GM12878 (cell line): Measurements from ENCODE around the gene MALRD1. TPM values are rescaled to one million over a fixed set of nuclear protein-coding genes. Genes with fewer than 3 reads are reported as not detected.

ENCODE experiments used
- ATAC-seq: fragments of 200-7000 bp; cut with Tn5 transposase; 3 replicates; pipeline ENCODE4 v1.9.1; 2020; ENCODE audit warnings: mild to moderate bottlenecking, moderate library complexity
- BruUV-seq: library from RNA; stranded (reverse); fragments of 400-500 nt; replicated peaks from 2 replicates; lab custom pipeline; 2021; lab: Mats Ljungman, UMichigan
- CTCF ChIA-PET: fragments of 300-600 bp; sonication (Branson Sonifier 250); formaldehyde crosslinking; extraction: SDS; loops from one replicate; lab custom pipeline; 2021; ENCODE audit warnings: inconsistent platforms; lab: Yijun Ruan, JAX
- POLR2A ChIA-PET: fragments of 350-600 bp; formaldehyde crosslinking; extraction: SDS; loops from one replicate; lab custom pipeline; 2021; ENCODE audit warnings: inconsistent platforms; lab: Charles Lee
- RAD21 ChIA-PET: fragments of 300-600 bp; sonication (Branson Sonifier 250); formaldehyde crosslinking; loops from one replicate; lab custom pipeline; 2023; ENCODE audit warnings: antibody characterized with exemption; ENCODE audit not compliant: unreplicated experiment; lab: Charles Lee
- SMC1A ChIA-PET: fragments of 300-600 bp; sonication (Branson Sonifier 250); formaldehyde crosslinking; loops from one replicate; lab custom pipeline; 2023; ENCODE audit not compliant: unreplicated experiment, uncharacterized antibody; lab: Charles Lee
- DNase-seq: peaks from one replicate; pipeline ENCODE4 v3.0.0-alpha.2; 2011; ENCODE audit warnings: low read depth, low spot score
- FAIRE-seq: peaks from 3 replicates; lab custom pipeline; 2011; peaks lifted over from hg19 to GRCh38; lab: Jason Lieb, UNC
- H2AFZ ChIP-seq: 2 replicates; pipeline ENCODE4 v1.6.0; 2011; ENCODE audit warnings: low read depth, low read length, control low read depth; ENCODE audit not compliant: control insufficient read depth
- H3K27ac ChIP-seq: 2 replicates; pipeline ENCODE4 v1.5.1; 2011; ENCODE audit warnings: control low read depth; ENCODE audit not compliant: control insufficient read depth, insufficient read depth
- H3K27me3 ChIP-seq, 2 experiments: replicated peaks in 1 of 2; 2 replicates each; pipeline versions ENCODE4 v1.6.0 to v1.6.1; 2011; ENCODE audit warnings: low read length in 1 of 2; ENCODE audit not compliant: control insufficient read depth in 2 of 2, insufficient read depth in 2 of 2
- H3K36me3 ChIP-seq, 2 experiments: 2 replicates each; pipeline ENCODE4 v1.5.1; 2011; ENCODE audit warnings: low read length in 1 of 2; ENCODE audit not compliant: control insufficient read depth in 2 of 2, insufficient read depth in 2 of 2
- H3K4me1 ChIP-seq: 2 replicates; pipeline ENCODE4 v1.6.1; 2011; ENCODE audit warnings: mild to moderate bottlenecking, low read length, moderate library complexity, mixed read lengths; ENCODE audit not compliant: control insufficient read depth, insufficient read depth
- H3K4me2 ChIP-seq: 2 replicates; pipeline ENCODE4 v1.6.0; 2011; ENCODE audit warnings: control low read depth; ENCODE audit not compliant: control insufficient read depth, insufficient read depth
- H3K4me3 ChIP-seq: fragments of 200-600 bp; sonication (generic); 2 replicates; pipeline ENCODE4 v1.5.1; 2016
- H3K79me2 ChIP-seq: 2 replicates; pipeline ENCODE4 v1.6.0; 2011; ENCODE audit warnings: low read length; ENCODE audit not compliant: control insufficient read depth, insufficient read depth
- H3K9ac ChIP-seq: 2 replicates; pipeline ENCODE4 v1.8.0; 2011; ENCODE audit warnings: low read length, control low read depth, mixed read lengths; ENCODE audit not compliant: control insufficient read depth, insufficient read depth
- H3K9me3 ChIP-seq: replicated peaks from 3 replicates; pipeline ENCODE4 v1.5.1; 2011; ENCODE audit warnings: mild to moderate bottlenecking, low read length; ENCODE audit not compliant: control insufficient read depth, insufficient read depth
- H4K20me1 ChIP-seq: 2 replicates; pipeline ENCODE4 v1.6.0; 2011; ENCODE audit not compliant: control insufficient read depth, insufficient read depth
- ASH2L ChIP-seq: fragments of 300-600, 200-600 bp; sonication (generic); IDR thresholded peaks from 2 replicates; pipeline ENCODE4 v1.6.1; 2017; ENCODE audit warnings: low read depth, mild to moderate bottlenecking, borderline replicate concordance
- BACH1 ChIP-seq: fragments of 450-650 bp; IDR thresholded peaks from 2 replicates; pipeline ENCODE4 v1.6.1; 2017; ENCODE audit warnings: mild to moderate bottlenecking, borderline replicate concordance
- MYB ChIP-seq: fragments of 150-350 bp; IDR thresholded peaks from 2 replicates; pipeline ENCODE4 v1.6.1; 2014; ENCODE audit warnings: mild to moderate bottlenecking, low read depth, low read length, borderline replicate concordance
- NR2C1 ChIP-seq: fragments of 450-650 bp; IDR thresholded peaks from 2 replicates; pipeline ENCODE4 v1.6.1; 2017; ENCODE audit warnings: antibody characterized with exemption, mild to moderate bottlenecking, moderate library complexity
- SMAD1 ChIP-seq: fragments of 450-650 bp; IDR thresholded peaks from 2 replicates; pipeline ENCODE4 v1.6.1; 2018; ENCODE audit warnings: mild to moderate bottlenecking, low read depth; ENCODE audit not compliant: partially characterized antibody
- SMC3 ChIP-seq: IDR thresholded peaks from 2 replicates; pipeline ENCODE4 v1.6.1; 2011; ENCODE audit warnings: low read length, improper control_type of control experiment, borderline replicate concordance
- SPI1 ChIP-seq: IDR thresholded peaks from 2 replicates; pipeline ENCODE4 v1.6.1; 2011; ENCODE audit warnings: low read depth, mild to moderate bottlenecking, low read length, moderate library complexity, borderline replicate concordance; ENCODE audit not compliant: insufficient read depth
- ZNF24 ChIP-seq: fragments of 450-650 bp; IDR thresholded peaks from 2 replicates; pipeline ENCODE4 v1.6.1; 2017; ENCODE audit warnings: antibody characterized with exemption, mild to moderate bottlenecking
- WGBS: methylation state at CpG from one replicate; pipeline ENCODE4 v1.1.6; 2016; ENCODE audit warnings: low lambda C conversion rate; ENCODE audit not compliant: insufficient replicate concordance, insufficient coverage; ENCODE audit errors: missing lambda C conversion rate; 5-methylcytosine and 5-hydroxymethylcytosine counted together
- in situ Hi-C: fragments of 300-500 bp; cut with MboI; formaldehyde crosslinking; loops from 9 replicates; pipeline ENCODE4 v1.14.3; 2018; ENCODE audit warnings: mixed read lengths
- intact Hi-C: fragments of 100-400 bp; cut with micrococcal nuclease; formaldehyde crosslinking; loops from one replicate; pipeline ENCODE4 v1.14.2; 2022; ENCODE audit not compliant: unreplicated experiment
- polyA plus RNA-seq, 11 experiments: library from polyadenylated mRNA; depleted of rRNA in 4 of 11; unstranded in 6 of 11; stranded (reverse) in 5 of 11; fragments of >200 nt; fragmentation: Nextera tagmentation in 4 of 11; fragmentation: Illumina TruSeq in 1 of 11; extraction: Ambion mirVana in 4 of 11; extraction: Trizol in 1 of 11; gene quantifications; 1 replicate in 1 of 11; 2 replicates in 10 of 11; pipeline versions ENCODE4 v1.2.1 to v1.2.3, GENCODE V29; 2011 to 2016; ENCODE audit warnings: inconsistent platforms in 2 of 11, missing spikeins in 2 of 11, low read depth in 1 of 11
- total RNA-seq, 4 experiments: library from RNA; depleted of rRNA in 3 of 4; stranded (reverse); fragments of >200 nt in 3 of 4; fragmentation: Illumina TruSeq in 1 of 4; extraction: Trizol in 1 of 4; gene quantifications; 2 replicates each; pipeline versions ENCODE4 v1.2.1 to v1.2.3, GENCODE V29; 2013 to 2021
- TF ChIP-seq, protein P1 (sequence below): fragments of 450-650 bp; IDR thresholded peaks from 2 replicates; pipeline ENCODE4 v1.6.1; 2017; ENCODE audit warnings: borderline replicate concordance
- TF ChIP-seq, protein P2 (sequence below): IDR thresholded peaks from 2 replicates; pipeline ENCODE4 v1.6.1; 2011; ENCODE audit warnings: low read depth, low read length, improper control_type of control experiment, borderline replicate concordance
- TF ChIP-seq, protein P3 (sequence below): fragments of 450-650 bp; IDR thresholded peaks from 2 replicates; pipeline ENCODE4 v1.6.1; 2017; ENCODE audit warnings: mild to moderate bottlenecking, moderate library complexity

MALRD1 gene
- total and polyA plus RNA-seq, 10 of the 15 experiments (the other 5 are each of a cell fraction or from before 2014, with no cell fraction given) = 0.12 to 6.6 (median 0.26) TPM; not detected in 2

DNA sequence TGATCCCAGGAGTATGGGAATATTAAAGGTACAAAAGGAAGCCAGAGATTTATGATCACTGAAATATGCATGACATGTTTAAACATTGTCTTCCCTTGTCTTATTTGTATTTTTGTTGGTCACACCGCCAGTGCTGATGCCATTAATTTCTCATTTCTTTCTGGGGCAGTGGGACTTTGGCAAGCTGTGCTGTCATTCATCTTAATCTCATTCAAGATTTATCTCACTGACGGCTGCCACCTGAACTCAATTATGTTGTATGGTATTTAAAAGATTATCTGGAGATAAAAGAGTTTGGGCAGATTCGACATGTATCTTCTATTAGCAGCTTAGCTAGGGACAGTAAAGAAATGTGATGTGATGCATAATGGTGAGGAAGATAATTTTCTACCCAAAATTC lies 482.7 kb downstream of the MALRD1 start:
- H3K4me3 ChIP-seq = no peak overlapping the region
- ChIA-PET POLR2A (no interaction called here), RAD21 (no interaction called here), CTCF (no interaction called here), SMC1A (no interaction called here)
- ATAC-seq (no peak), FAIRE-seq (no peak)
- no peak overlapping the region for H3K4me2 ChIP-seq
- WGBS = 36% methylated on average over 3 of the region's 3 CpGs
- no peaks in the 10 kb centered on the region for H3K27me3 ChIP-seq
- no peak overlapping the region for H3K9ac ChIP-seq
- H3K36me3 ChIP-seq = no peaks in the 10 kb centered on the region
- H3K4me1 ChIP-seq = no peaks in the 10 kb centered on the region
- no peak overlapping the region for H2AFZ ChIP-seq
- intact Hi-C loops = no loop called here
- no peaks in the 10 kb centered on the region for H3K79me2 ChIP-seq
- in situ Hi-C loops = no loop called here
- no peaks in the 10 kb centered on the region for H4K20me1 ChIP-seq
- no TSS peak for BruUV-seq
- TF ChIP-seq BACH1 = no peak
- TF ChIP-seq SMAD1 = no peak
- no peak for TF ChIP-seq MYB
- TF ChIP-seq ZNF24 = no peak
- TF ChIP-seq, all 136 proteins: peak for 0
- no peaks in the 10 kb centered on the region for H3K9me3 ChIP-seq
- H3K27ac ChIP-seq = no peak overlapping the region
- DNase-seq = no peak

DNA sequence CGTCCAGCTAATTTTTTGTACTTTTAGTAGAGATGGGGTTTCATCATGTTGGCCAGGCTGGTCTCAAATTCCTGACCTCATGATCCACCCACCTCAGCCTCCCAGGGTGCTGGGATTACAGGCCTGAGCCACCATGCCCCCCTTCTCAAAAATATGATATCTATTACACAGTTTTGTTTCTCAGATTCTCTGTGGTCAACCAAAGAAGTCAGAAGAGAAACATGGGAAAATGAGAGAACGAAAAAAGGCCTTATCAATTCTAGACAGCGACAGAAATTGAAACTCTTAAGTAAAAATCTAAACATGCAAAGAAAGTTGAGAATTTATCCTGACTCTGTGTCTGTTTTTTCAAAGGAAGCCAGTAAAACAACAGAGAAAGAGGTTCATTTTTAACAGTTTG lies 483.8 kb downstream of the MALRD1 start:
- ChIA-PET SMC1A (interaction anchor here (0.8 kb wide), 1 partner anchor 9 kb away, joined by 3 read pairs; no protein-coding TSS in a partner anchor), RAD21 (no interaction called here), CTCF (interaction anchor here (0.7 kb wide), 1 partner anchor 489 kb away, joined by 3 read pairs; no protein-coding TSS in a partner anchor), POLR2A (no interaction called here)
- Histone ChIP-seq H4K20me1 (no peaks in the 10 kb centered on the region), H3K4me3 (no peak overlapping the region), H3K27me3 (no peaks in the 10 kb centered on the region), H3K9ac (no peak overlapping the region), H3K4me2 (no peak overlapping the region), H2AFZ (no peak overlapping the region), H3K4me1 (no peaks in the 10 kb centered on the region), H3K79me2 (no peaks in the 10 kb centered on the region), H3K36me3 (no peaks in the 10 kb centered on the region), H3K27ac (no peak overlapping the region), H3K9me3 (no peaks in the 10 kb centered on the region)
- no TSS peak for BruUV-seq
- in situ Hi-C loops (no loop called here), intact Hi-C loops (no loop called here)
- TF ChIP-seq, protein P1, sequence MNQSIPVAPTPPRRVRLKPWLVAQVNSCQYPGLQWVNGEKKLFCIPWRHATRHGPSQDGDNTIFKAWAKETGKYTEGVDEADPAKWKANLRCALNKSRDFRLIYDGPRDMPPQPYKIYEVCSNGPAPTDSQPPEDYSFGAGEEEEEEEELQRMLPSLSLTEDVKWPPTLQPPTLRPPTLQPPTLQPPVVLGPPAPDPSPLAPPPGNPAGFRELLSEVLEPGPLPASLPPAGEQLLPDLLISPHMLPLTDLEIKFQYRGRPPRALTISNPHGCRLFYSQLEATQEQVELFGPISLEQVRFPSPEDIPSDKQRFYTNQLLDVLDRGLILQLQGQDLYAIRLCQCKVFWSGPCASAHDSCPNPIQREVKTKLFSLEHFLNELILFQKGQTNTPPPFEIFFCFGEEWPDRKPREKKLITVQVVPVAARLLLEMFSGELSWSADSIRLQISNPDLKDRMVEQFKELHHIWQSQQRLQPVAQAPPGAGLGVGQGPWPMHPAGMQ = no peak
- TF ChIP-seq SMC3 (no peak), ASH2L (no peak), NR2C1 (no peak), SPI1 (no peak)
- TF ChIP-seq, protein P2, sequence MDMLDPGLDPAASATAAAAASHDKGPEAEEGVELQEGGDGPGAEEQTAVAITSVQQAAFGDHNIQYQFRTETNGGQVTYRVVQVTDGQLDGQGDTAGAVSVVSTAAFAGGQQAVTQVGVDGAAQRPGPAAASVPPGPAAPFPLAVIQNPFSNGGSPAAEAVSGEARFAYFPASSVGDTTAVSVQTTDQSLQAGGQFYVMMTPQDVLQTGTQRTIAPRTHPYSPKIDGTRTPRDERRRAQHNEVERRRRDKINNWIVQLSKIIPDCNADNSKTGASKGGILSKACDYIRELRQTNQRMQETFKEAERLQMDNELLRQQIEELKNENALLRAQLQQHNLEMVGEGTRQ = no peak
- TF ChIP-seq, protein P3, sequence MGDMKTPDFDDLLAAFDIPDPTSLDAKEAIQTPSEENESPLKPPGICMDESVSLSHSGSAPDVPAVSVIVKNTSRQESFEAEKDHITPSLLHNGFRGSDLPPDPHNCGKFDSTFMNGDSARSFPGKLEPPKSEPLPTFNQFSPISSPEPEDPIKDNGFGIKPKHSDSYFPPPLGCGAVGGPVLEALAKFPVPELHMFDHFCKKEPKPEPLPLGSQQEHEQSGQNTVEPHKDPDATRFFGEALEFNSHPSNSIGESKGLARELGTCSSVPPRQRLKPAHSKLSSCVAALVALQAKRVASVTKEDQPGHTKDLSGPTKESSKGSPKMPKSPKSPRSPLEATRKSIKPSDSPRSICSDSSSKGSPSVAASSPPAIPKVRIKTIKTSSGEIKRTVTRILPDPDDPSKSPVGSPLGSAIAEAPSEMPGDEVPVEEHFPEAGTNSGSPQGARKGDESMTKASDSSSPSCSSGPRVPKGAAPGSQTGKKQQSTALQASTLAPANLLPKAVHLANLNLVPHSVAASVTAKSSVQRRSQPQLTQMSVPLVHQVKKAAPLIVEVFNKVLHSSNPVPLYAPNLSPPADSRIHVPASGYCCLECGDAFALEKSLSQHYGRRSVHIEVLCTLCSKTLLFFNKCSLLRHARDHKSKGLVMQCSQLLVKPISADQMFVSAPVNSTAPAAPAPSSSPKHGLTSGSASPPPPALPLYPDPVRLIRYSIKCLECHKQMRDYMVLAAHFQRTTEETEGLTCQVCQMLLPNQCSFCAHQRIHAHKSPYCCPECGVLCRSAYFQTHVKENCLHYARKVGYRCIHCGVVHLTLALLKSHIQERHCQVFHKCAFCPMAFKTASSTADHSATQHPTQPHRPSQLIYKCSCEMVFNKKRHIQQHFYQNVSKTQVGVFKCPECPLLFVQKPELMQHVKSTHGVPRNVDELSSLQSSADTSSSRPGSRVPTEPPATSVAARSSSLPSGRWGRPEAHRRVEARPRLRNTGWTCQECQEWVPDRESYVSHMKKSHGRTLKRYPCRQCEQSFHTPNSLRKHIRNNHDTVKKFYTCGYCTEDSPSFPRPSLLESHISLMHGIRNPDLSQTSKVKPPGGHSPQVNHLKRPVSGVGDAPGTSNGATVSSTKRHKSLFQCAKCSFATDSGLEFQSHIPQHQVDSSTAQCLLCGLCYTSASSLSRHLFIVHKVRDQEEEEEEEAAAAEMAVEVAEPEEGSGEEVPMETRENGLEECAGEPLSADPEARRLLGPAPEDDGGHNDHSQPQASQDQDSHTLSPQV = no peak
- DNase-seq (no peak), ATAC-seq (no peak), FAIRE-seq (no peak)
- 33% methylated on average over 3 of the region's 3 CpGs for WGBS
